Measurements from ENCODE around the gene INO80C. TPM values are rescaled to one million over a fixed set of nuclear protein-coding genes. Genes with fewer than 3 reads are reported as not detected.

The INO80C gene
- total RNA-seq, 3 donors from 2014 or later: 5.9 to 14.7 (median 6.7) TPM

DNA sequence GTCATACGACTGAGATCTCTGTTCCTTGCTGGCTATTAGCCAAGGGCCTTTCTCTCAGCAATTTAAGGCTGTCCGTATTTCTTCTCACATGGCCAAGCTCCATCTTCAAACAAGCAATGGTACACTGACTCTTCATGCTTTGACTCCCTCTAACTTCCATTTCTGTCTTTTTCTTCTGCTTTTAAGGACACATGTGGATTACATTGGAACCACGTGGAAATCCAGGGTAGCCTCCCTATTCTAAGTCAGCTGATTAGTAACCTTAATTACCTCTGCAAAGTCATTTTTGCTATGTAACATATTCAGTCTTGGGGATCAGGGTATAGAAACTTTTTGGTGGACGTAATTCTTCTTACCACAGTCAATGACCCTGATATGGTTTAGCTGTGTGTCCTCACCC lies 79.2 kb downstream of the INO80C start:
- no peaks in the 10 kb centered on the region for H3K27me3 ChIP-seq
- no peak overlapping the region for H3K27ac ChIP-seq
- no peaks in the 10 kb centered on the region for H3K4me1 ChIP-seq
- no peak overlapping the region for H3K4me3 ChIP-seq
- no peak for DNase-seq (ENCODE audit: low spot score in 2 of 2)
- intact Hi-C loops (cut with DNase I; ENCODE audit: low total_unique reads): loop anchor here (1.0 to 10.0 kb wide), 2 partner anchors 25 to 166 kb away; partner anchors contain the start of gene GALNT1
- H3K9me3 ChIP-seq: peaks cover 0 to 24% of the 10 kb centered on the region in 2 donors
- no peaks in the 10 kb centered on the region for H3K36me3 ChIP-seq
- TF ChIP-seq POLR2A (IDR thresholded peaks at IDR 0.05) (no peak), POLR2AphosphoS5 (IDR thresholded peaks at IDR 0.05) (no peak)
- TF ChIP-seq, protein P1, sequence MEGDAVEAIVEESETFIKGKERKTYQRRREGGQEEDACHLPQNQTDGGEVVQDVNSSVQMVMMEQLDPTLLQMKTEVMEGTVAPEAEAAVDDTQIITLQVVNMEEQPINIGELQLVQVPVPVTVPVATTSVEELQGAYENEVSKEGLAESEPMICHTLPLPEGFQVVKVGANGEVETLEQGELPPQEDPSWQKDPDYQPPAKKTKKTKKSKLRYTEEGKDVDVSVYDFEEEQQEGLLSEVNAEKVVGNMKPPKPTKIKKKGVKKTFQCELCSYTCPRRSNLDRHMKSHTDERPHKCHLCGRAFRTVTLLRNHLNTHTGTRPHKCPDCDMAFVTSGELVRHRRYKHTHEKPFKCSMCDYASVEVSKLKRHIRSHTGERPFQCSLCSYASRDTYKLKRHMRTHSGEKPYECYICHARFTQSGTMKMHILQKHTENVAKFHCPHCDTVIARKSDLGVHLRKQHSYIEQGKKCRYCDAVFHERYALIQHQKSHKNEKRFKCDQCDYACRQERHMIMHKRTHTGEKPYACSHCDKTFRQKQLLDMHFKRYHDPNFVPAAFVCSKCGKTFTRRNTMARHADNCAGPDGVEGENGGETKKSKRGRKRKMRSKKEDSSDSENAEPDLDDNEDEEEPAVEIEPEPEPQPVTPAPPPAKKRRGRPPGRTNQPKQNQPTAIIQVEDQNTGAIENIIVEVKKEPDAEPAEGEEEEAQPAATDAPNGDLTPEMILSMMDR (IDR thresholded peaks at IDR 0.05): no peak

Other genes starting within 250 kb of the INO80C start
- gene ZSCAN30, start 207.7 kb downstream of the INO80C start, total RNA-seq: 10 to 100 TPM; 12.5 to 33.2 (median 21.3) TPM
- 10 to 100 TPM; 39.0 to 79.0 (median 52.8) TPM for gene ZNF24, start 153.5 kb downstream of the INO80C start, total RNA-seq
- 1 to 10 TPM; 2.4 to 7.8 (median 4.3) TPM for gene ZNF396, start 120.6 kb downstream of the INO80C start, total RNA-seq
- gene GALNT1, start 83.8 kb upstream of the INO80C start, total RNA-seq: 10 to 100 TPM; 34.9 to 60.9 (median 46.5) TPM